ENCODE results near the gene DTD2.

The DTD2 gene

GRCh38 chr14:31405599-31406232 lies 51.6 kb downstream of the DTD2 start:
- DNase-seq (ENCODE audit: low read depth, low spot score): no peak

- no peak for DNase-seq (ENCODE audit: low read depth, low spot score)
Observed at GRCh38 chr14:31405106-31405505, 52.2 kb downstream of the DTD2 start.

DNA sequence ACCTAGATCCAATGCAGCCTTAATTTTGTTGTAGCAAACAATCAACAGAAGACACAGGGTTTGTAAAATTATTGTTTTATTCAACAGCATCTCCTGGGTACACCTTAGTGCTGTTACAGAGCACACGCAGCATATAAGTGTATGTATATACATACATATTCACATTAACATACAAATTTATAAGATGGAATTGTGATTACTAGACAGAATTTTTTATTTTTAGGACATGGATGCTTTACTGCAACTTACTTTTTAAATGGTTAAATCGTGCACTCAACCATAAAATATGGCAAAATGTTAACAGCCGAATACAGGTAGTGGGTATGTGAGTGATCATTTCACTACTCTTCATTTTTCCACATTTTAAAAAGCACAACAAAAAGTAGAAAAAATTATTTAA lies 53.6 kb downstream of the DTD2 start:
- no peak for DNase-seq (ENCODE audit: low read depth, low spot score)

- no peak for DNase-seq (ENCODE audit: low read depth, low spot score)
Observed at GRCh38 chr14:31402764-31403439, 54.4 kb downstream of the DTD2 start.

DNA sequence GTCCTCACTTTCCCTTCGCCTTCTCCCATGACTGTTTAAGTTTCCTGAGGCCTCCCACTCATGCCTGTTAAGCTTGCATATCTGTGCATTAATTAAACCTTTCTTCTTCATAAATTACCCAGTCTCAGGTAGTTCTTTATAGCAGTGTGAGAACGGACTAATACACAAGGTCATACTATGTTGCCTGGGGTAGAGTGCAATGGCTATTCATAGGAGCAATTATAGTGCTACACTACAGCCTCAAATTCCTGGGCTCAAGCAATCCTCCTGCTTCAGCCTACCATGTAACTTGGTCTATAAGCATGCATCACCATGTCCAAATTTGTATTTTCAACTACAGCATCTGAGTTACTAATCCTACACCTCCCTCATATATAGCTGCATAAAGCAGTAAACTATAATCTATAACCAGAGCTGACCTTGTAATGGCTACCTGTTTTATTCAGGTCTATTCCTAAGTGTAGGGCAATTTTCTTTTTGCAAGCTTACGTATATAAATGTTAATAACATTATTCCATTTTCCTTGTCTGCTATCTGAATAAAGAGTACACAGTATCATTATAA lies 55.9 kb downstream of the DTD2 start:
- DNase-seq (ENCODE audit: low read depth, low spot score): no peak

DNA sequence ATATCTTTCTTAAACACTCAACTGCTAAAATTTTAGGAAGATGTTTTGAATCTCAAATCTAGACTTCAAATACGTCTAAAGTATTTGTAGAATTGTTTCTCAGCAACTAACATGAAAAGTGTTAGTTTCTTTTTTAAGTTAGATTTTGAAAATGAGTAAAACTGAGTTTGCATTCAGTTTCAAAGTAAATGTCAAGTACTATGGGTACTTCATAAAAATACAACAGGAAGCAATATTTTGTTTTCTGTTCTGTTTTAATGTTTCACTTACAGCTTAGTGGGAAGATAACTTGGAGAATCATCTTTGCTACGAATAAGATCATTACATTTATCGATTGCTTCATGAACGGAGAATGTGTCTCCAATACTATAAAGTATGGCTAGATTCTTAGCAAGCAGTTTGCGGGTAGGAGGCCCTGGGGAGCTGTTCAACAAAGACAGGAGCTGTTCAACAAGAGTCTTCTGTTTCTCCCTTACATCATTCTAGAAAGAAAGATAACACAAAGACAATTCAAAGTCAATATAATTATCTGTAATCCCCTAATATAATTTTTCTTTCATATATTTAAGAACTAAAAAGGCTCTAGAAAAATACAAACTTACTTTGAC lies 57.2 kb downstream of the DTD2 start:
- no peak for DNase-seq (ENCODE audit: low read depth, low spot score)
